Hindlimb muscle (tissue), 1 donor: ENCODE results near the gene WDR93. TPM values are rescaled to one million over a fixed set of nuclear protein-coding genes. Genes with fewer than 3 reads are reported as not detected.

Source experiments
- DNase-seq: peaks from one replicate; pipeline ENCODE4 v3.0.0-alpha.2; 2013
- polyA plus RNA-seq: library from polyadenylated mRNA; unstranded; fragments of 120-200 nt; gene quantifications from one replicate; pipeline ENCODE4 v1.2.1, GENCODE V29; 2013; ENCODE audit not compliant: insufficient read length

Gene WDR93
- polyA plus RNA-seq, 1 donor: 0.14 TPM

DNA sequence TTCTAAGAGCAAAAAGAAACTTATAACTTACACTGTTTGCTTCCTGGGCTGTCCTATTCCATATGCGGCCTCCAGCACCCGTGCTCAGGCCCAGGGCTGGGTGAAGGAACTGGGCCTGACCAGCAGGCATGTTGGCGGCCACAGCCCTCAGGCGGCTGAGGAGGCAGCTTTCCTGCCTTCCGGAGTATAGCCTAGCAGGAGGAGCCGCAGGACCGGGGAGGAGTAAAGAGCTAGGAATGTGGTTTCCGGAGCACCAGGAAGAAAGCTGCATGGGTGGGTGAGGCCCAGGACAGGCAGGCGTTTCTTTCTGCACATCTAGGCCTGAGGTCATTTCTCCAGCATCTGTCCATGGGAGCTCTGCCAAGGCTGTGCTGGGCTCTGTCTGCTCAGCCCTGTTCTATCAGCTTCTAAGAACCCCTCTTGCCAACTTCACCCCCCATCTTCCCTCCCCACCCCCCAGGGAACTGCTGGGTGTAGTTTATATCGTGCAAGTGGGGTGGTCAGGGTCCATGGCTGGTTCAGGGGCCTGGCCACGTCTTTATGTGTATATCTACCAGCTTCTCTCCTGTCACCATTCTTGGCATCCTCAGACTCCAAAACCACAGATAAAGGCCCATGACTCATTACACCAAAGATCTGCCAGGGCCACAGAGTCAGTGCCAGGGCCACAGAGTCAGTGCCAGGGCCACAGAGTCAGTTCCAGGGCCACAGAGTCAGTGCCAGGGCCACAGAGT is 27.6 kb upstream of the WDR93 start:
- peak; percentile 46 for DNase-seq

DNA sequence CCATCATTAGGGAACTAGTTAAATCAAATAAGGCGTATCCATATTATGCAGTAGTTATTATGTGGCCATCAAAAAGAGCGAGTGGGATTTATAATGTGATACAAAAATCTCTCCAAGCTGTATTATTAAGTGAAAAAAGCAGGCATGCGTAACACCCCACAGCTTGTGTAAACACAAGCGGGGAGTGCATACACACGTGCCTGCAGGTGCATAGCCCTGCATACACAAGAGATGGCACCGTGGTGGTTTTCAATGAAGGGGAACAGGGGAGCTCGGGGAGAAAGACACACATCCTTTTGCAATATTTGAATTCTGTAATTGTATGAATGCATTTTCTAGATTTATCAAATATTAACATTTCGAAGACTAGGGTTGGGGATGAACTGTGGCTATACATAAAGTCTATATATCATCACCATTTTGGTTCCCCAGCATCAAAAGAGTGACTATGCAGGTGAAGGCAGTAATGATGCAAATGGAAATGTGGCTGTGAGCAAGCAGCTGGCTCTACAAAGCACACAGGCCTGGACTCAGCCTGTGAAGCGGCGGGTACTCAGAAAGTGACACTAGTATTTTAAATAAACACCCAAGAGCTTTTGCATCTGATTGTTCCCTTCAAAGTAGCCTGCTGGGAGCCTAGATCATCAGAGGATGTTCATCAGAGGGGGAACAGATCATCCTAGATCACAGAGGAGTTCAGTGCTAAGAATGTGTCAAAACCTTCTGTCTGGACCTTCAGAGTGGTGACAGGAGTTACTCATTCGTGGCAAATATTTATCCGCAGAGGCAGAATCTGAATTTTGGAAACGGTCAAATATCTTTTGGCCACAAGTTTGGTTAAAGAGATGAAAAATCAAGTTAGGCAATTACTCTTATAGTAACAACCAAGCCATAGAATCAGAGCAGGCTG is 25.9 kb upstream of the WDR93 start:
- no peak for DNase-seq

DNA sequence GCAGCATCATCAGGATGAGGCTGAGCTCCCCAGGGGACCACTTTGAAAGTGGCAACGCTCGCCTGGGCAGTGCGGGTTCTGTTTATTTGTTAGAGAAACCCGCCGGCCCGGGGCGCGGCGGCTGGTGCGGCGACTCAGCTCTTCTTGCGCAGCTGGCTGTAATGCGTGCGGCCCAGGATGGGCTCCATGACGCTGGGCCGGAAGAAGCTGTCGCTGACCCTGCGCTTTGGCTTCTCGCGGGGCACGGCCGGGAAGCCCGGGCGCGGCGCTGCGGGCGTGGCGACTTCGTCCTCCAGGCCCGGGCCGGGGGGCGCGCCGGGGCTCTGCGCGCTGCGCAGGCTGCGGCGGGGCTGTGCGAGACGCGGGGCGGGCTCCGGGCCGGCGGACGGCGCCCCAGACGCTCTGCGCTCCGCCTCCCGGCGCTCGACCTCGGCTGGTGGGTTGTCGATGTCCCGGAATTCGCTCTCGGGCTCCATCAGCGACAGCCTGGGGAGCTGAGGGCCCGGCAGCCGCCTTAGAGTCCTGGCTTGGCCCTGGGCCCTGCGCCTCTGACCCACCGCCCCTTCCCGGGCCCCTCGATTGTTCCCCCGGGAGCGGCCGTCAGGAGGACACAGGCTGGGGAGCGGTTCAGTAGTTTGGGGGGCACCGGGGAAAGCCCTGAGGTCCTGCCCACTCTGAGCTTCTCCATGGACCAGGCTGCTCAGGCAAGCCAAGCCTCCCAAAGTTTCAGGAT is 25.0 kb upstream of the WDR93 start:
- peak; percentile 81 for DNase-seq

DNA sequence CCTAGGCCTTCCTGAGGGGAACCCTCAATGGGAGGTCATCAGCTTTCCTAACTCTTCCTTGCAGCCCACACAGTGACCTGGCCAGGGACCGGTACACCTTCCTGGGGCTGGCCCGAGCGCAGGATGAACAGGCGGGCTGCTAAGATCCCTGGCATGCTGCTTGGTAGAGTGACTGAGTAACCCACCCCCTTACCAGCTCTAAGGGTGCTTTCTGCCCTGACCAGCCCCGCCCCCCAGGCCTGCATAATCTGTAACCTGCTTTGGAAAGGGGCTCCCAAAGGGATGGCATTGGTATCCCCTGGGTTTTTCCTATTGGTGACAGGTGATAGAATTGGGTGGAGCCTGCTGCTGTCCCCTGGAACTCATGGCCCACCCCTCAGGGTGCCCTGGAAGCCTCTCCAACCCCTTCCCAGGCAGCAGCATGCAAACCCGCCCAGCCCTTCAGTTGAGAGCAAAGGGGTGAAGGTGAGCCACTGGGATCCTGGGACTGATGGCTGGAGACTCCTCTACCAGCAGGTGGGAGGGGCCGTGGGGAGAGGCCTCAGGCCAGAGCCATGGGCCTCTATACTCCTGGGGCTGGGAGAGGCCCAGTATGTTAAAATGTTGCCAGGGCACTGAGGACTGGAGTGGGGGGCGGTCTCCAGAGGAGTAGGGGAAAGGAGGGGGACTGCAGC is 24.3 kb upstream of the WDR93 start:
- DNase-seq: no peak

DNA sequence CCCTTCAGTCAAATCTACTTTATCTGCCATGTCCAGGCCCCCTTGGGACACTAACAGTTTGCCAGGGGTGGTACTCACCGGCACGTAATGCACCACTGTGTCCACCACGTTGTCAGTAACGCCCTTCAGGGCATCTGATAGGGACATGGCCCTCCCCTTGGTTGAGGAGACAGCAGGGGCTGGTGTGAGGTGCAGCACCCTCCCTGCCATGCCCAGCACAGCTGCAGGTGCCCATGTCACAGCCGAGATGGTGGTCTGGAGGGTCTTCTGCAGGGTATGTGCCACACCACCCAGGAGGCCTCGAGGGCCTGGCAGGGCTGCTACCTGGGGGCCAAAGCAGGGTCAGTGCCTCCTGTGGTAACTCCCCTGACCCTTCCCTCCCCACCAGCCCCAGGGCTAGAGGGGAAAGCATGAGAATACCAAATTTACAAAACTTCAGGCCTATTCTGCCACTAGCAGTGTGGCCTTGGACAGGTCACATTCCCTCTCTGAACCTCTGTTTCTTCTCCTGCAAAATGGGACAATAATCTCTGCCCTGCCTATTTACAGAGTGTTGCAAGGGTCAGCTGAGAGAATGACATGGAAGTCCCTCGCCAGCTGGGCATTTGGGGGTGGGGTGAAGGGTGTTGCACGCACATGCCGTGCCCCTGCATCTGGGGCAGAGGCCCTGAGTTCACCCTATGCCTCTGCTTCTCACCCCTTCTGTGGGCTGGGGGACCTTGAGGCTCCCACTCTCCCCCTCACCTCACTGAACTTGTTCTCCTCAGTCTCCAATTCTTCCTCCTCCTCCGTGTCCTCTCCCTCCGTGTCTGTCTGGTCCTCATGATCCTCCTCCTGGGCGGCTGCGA is 23.5 kb upstream of the WDR93 start:
- DNase-seq: no peak

DNA sequence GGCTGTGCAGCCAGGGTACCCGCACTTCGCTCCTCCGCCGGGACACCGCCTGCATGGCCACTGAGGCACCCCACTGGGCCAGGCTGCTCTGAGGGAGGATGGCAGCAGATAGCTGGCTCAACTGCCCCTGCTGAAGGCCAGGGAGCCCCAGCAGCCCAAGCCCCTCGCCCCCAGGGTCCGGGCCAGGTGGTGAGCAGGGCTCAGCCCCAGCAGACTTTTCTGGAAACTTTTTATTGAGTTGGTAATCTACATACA is 23.0 kb upstream of the WDR93 start:
- no peak for DNase-seq

DNA sequence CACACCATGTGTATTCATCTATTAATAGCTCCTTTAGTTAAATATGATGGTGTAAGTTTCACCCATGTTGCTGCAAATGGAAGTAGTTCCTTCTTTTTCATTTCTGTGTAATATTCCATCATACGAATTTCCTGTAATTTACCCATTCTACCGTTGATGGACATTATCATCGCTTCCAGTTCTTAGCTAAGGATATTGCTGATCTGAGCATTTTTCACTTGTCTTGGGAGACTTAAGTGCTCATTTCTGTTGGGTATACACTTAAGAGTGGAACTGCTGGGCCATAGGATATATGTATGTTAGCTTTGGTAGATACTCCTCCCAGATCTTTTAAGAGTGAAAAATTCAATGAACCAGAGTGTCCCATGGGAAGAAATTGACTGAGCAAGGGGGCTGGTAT is 22.4 kb upstream of the WDR93 start:
- DNase-seq: no peak

DNA sequence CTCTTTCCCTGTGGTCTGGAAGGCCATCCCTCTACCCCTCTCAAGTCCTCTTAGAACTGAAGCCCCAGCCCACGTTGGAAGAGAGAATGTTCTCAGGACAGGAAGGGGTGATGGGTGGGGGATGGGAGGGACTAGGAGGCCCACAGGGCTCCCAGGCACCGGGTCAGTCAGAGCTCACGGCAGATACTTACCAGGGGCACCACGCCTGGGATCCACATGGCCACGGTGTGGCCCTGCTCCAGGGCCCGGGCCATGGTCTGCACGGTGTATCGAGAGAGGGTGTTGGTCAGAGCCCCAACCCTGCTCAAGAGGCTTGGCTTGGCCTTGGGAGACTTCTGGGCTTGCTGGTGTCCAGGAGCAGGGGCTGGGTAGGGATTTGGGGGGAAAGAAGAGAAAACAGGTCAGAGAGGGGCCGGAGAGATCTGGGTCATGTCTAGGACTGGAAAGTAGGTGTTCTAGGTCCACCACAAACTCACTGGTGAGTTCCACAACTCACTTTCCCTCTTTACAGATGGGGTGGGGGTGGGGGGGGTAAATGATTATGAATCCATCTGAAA is 21.2 kb upstream of the WDR93 start:
- DNase-seq: no peak

DNA sequence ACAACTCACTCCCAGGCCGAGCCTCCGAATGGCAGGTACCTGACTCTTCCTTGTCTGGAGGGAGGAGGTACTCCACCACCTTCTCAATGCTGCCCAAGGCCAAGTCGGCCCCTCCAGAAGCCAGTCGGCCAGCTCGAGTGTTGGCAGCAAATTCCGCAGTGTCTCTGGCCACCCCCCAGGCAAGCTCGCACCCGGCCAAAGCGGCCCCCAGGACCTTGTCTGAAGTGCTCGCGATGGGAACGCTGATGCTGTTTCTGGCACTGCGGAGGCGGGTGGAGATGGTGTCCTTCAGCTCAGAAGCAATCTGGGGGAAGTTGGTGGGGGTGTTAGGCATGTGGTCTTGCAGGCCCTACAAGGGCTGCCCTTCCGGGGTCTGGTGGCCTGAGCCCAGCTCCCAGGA is 20.7 kb upstream of the WDR93 start:
- no peak for DNase-seq

DNA sequence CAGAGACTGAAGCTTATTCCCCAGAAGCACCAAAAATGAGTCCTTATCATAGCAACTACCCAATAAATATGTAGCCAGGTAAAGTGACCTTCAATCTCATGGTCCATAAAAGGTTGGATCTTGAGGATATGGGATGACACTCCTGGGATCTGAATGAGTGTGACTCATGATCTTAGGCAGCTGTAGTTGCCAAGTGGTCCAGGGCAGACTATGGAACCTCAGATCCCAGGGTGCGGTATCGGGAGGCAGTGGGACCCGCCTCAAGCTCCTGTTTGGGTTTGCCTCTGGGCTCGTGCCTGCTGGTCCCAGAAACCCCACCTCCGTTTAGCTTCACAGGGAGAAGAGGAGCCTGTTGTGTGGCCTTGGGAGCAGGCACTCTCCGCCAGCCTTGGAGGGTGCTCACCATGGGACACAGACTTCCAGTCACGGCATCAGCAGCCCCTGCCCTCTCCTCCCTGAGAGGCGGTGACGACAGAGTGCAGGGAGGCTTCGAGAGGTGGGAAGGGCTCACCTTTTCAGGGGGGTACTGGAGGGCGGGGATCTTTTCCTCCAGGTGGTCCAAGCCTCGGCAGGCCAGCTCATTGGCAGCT is 19.5 kb upstream of the WDR93 start:
- no peak for DNase-seq

DNA sequence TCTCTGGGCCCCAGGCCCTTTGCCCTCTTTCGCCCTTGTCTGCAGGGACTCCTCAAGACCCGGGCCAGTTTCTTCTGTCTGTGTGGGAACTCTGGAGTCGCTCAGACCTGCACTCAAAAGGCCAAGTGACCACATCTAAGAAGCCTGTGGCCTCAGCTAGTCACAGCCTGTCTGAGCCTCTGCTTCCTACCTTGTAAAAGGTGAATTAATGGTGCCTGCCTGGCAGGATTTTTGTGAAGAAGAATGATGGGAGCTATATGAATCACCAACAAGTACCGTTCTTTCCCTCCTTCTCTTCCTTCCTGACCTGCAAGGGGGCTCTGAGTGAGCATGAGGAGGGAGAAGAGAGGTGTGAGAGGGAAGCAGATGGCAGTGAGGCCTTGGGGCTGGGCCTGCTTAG is 18.9 kb upstream of the WDR93 start:
- no peak for DNase-seq

DNA sequence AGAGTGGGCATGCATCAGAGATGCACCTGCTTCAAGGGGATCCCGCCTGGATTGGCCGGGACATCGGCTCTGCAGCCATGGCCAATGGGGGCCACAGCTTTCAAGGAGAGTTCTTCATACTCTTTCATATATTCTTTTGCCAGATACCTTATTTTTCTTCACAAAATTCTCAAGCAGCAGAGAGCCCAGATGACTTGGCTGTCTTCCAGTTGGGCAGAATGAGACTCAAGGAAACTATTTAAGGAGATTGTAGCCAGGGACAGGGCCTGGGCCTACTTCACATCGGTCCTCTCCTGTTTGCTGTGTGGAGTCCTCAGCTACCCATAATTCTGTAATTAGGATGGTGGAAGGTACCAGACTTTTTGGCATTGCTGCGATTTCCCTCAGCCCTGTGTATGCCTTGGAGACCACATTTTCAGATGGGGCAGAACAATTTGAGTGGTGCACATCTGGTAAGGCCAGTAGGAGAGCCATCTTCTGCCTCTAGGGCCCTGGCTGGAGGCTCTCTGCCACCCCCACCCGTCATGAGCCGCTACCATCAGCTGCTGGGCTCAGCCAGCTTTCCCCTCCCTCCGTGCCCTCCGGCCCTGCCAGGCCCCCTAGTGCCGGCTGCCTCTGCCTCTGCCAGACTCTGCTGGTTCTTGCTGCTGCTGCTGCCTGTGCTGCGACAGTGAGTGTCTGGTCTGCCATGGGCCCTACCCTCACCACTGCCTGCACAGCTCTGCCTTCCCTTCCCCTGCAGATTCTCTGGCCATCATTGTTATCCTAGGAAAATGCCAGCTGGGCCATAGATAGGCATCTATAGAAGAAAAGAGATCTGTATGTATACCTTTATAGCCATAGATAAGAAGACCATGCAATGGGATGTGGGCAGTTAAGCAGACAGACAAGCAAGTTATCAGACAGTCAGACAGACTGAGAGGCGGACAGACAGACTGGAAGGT is 18.1 kb upstream of the WDR93 start:
- no peak for DNase-seq

DNA sequence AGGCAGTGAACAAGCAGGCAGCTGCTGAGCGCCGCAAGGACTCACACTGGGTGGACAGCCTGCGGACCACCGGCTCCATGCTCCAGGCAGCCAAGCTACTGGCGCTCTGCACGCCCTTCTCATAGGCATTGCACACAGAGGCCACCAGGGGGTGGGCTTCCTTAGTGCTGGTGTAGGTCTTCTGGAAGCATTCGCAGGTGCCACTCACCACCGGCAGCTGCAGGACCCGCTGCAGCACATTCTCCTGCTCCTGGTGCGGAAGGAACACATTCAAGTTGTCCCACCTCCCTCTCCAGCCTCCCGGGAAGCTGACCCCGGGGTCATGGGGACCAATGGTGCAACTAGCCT is 17.5 kb upstream of the WDR93 start:
- DNase-seq: no peak

DNA sequence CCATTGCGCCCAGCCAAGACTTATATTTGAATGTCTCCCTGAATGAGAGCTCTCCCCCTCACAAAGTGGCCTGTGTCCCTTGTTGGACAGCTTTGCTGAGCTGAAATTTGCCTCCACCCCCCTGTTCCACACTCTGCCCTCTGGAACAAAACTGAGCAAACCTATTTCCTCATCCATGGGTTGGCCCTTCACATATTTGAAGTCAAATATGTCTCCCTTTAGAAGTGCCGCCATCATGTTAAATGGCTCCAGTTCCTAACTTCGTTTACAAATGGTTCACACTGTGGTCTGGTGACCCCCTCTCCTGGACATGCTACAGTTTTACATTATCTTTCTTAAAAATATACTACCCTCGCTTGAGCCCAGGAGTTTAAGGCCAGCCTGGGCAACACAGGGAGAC is 16.1 kb upstream of the WDR93 start:
- no peak for DNase-seq

DNA sequence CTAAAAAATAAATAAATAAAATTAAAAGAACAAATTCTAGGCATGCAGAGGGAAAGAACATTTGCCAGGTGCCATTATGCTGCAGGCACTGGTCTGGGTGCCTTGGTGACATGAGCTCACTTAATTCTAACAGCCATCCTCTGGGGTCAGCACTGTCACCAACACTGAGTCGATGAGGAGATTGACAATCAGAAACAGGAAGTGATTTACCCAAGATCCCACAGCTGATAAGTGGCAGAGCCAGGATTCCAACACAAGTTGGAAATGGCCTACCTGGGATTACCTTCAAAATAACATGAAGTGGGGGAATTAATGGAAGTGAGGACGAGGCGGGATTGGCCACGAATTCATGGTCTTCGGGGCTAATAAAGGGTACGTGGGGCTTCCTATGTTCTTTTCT is 15.0 kb upstream of the WDR93 start:
- DNase-seq: no peak

DNA sequence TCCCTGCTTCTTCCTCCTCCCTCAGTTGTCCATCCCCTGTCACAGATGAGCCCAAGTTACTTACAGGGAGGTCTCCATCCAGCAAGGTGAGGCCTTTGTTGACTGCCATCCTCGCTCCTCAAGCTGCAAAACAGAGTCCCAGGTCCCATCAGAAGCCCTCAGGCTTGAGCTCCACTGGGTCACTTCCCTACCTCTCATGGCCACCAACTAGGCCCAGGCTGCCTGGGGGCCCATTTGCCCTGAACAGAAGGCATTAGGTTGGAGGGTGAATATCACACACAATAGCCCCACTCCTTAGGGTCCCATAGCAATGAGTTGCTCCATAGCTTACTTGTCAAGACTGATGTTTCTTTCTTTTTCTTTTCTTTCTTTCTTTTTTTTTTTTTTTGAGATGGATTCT is 13.2 kb upstream of the WDR93 start:
- no peak for DNase-seq

DNA sequence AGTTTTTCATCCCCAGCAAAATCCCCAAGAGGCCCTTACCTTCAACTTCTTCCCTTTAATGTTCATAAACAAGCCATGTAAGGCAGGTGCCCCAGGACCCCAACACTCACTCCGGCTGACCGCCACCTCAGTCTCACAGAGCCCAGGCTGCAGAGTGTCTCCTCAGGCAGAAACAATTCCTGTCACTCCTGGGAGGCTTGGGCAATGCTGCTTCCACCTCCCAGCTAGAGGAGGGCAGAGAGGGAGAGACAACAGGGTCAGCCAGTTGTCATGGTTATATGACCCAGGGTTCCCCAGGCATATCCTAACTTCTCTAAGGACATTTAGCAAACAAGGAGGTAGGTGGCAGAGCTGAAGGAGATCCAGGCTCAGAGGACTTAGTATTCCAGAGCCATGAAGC is 11.4 kb upstream of the WDR93 start, which contains the start of gene PLIN1:
PLIN1 (minus strand) TSS at position 156 of the 400 bp plus-strand sequence. CDS start 1,878 bp downstream, outside the sequence.
- DNase-seq: no peak

DNA sequence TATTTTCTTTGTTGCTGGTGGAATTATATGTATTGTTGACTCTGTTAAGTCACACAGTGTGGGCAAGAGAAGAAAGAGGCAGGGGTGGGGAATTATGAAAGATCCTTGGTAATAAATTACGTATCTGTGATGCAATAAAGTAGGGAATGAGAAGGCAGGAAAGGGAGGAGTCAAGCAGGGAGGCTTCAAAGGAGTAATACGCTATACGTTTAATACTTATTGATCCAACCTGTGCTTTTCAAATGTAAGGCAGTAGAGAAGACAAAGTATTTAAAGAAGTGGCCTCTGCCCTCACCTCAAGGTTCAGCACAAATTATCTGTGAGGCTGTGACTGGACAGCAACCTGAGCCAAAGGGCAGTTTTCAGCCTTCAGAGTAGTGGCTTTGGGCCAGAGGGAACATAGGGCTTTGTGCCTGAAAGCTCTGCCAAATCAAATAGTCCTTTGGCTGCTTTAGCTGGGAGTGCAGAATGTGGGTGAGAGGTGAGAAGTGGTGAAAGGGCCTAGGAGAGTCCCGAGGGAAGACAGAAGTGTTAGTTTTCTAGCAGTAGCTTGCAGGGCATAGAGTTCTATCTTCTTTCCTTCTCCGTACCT is 10.2 kb upstream of the WDR93 start:
- no peak for DNase-seq

DNA sequence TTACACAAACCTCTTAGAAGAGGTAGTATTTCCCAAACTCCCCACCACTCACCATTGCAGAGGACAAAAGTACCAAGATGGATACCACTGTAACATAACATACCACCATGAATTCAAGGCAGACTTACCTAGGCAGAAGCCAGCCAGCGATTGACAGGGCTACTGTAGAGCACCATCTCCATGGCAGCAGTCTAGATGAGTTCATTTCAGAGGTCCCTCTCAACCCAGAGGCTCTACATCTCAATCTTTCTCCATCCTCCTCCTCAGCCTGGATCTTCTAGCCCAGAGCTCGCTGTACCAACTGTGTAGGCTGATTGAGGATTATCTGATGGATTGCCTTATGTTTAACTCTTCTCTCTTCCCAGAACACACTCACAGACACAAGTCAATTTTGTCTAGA is 9.5 kb upstream of the WDR93 start:
- no peak for DNase-seq

DNA sequence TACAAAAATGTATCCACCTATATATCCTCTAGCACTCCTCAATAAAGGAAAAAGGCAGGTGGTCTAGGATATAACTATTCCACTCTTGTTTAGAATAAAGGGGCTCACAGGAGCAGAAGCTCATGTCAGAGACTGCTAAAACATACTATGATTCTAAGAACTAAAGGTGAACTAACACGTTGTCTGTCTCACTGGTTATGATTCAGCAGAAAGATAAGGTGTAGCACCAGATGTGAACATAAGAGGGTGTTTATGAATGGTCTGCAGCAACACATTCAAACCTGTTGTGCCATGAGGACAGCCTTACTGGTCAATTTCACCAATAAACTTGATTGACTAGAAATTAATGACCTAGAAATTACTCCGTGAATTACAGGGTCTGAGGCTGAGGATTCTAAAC is 4.6 kb upstream of the WDR93 start:
- DNase-seq: no peak
